ENCODE results near the gene PEX7.
"Not testable (repeated sequence)": the region's sequence is repeated elsewhere in the genome, so short reads cannot be mapped to it uniquely, and the experiment has no call there.

The PEX7 gene

DNA sequence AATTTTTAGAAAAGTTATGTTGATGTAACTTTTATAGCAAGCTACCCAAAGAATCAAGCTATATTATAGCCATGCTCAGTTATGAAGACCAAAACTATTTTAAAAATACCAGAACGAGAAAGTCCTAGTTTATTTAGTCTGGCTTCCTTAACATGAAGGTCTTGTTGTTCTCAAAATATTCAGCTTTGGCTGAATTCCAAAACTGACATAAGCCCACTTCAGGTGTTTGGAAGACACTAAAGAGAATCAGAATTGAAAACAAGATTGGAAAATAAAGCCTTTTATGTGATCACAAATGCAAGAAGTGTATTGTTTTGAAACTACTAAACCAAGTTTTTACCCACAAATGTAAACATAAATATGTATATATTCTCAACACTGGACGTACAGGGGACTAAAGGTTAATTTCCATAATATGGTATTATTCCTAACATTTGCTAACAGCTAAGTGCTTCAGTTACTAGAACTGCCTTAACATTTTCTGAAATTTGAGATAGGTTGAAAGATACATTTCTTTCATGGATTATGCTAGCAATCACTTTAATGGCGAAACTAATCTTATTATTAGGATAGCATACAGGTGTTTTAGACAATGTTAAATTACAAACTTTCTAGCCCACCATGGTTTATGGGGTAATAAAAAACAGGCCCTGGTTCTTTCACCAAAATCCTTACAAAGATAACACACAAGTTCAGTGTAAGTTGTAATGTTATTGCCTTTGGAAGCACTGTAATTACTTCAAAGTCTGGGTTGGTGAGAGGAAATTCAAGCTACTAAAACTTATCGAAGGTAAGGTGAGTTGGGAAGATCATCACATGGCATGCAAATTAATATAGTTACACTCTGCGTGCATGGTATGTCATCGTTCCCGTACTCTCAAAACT lies 31.7 kb upstream of the PEX7 start:
- in situ Hi-C loops (cut with HindIII; ENCODE audit: low sequenced_read_pairs): no loop called here

DNA sequence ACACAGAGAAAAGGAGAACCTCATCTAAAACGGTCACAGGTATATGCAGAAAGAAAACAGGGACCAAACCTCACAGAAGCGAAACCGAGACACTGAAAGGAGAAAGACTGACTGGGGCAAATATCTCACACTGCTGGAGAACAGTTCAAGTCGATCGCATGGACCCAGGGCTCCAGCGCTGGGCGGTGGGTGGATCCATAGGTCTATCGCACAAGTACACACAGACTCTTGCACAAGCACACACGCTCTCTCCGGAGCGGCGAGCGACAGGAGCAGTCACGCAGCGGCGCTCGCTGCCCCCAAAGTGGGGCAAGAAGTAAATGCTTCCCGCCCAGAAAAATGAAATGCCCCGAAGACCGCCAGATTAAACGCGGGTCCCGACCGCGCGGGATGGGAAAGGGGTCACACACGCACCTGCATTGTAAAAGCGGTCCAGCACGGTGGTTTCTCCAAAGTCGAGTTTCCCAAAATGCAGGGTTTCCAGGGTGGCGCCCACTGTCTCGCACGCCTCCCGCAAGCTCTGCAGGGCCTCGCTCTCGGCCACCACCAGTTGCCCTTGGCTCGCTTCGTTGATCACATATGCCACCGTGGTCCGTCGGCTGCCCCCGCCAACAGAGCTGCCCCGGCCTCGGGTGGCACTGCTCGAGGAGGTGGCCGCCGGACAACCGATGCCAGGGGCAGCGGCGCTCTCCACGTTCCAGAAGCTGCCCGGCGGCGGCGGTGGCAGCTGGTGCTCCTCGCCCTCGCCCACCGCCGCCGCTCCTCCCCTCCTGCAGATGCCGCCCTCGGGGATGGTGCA lies 30.9 kb upstream of the PEX7 start:
- in situ Hi-C loops (cut with HindIII; ENCODE audit: low sequenced_read_pairs): no loop called here

- in situ Hi-C loops (cut with HindIII; ENCODE audit: low sequenced_read_pairs): no loop called here
Observed at GRCh38 chr6:136792095-136792409, 30.3 kb upstream of the PEX7 start.

DNA sequence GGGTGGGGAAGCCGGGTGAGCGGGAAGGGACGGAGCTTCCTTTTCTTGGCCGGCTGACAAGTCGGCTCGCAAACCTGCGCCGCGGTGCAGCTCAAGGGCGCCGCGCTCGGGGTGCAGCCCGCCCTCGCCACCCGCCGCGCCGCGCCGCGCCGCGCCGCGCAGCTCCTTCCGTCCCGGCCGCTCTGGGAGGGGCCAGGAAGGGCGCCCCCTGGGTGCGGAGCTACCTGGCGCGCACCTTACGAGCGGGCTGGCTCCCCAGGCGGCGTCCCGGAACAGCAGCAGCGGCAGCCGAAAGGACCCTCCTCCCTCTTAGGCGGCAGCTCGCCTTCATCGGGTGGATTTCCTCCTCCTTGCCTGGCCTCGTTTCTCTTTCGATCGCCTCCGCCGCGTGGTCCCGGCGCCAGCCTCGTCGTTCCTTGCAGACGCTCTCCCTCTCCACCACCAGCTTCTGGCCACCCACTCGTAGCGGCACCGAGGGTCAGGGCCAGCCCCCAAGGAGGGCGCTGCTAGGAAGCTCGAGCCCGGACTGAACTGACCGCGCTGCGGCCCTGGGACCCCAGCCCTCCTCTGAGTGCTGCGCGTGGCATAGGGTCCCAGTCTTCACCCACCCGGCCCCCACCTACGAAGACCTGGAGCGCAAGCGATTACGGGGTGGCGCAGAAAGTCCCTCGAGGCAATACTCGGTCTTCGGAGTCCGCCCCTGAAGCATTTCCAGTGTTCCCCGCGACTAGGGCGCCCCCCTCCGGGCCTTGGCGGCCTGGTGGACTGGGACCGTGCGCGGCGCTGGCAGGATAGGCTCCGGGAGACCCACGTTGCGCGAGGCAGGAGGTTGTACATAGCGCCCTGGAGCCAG lies 29.8 kb upstream of the PEX7 start, which contains the start of gene MAP3K5:
Gene MAP3K5 (minus strand): TSS at position 68 of the 853 bp plus-strand sequence. CDS start 320 bp downstream, outside the sequence.
- in situ Hi-C loops (cut with HindIII; ENCODE audit: low sequenced_read_pairs): no loop called here

GRCh38 chr6:136793363-136793762 lies 29.0 kb upstream of the PEX7 start:
- in situ Hi-C loops (cut with HindIII; ENCODE audit: low sequenced_read_pairs): no loop called here

DNA sequence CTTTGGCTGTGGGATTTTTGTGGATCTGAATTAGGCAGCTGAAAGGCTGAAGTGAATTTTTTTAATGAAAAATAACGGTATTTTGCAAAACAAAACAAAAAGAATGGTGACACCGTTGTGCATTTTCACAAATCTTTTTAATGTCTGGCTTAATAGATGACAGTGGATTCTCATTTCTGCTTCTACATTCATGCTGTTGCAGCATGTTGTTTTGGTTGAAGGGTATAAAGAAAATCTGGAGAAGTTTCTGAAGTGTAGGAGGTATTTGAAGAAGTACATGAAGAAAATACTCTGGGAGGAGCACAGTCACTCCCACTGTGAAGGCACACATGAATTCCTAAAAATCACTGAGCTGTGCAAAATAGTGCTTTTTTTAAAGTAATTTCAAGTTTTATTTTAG lies 27.0 kb upstream of the PEX7 start:
- in situ Hi-C loops (cut with HindIII; ENCODE audit: low sequenced_read_pairs): no loop called here

GRCh38 chr6:136795996-136796395 lies 26.4 kb upstream of the PEX7 start:
- in situ Hi-C loops (cut with HindIII; ENCODE audit: low sequenced_read_pairs): no loop called here

- in situ Hi-C loops (cut with HindIII; ENCODE audit: low sequenced_read_pairs): no loop called here
Observed at GRCh38 chr6:136798044-136798443, 24.3 kb upstream of the PEX7 start.

- in situ Hi-C loops (cut with HindIII; ENCODE audit: low sequenced_read_pairs): no loop called here
Observed at GRCh38 chr6:136801581-136801980, 20.8 kb upstream of the PEX7 start.

GRCh38 chr6:136803608-136804007 lies 18.8 kb upstream of the PEX7 start:
- in situ Hi-C loops (cut with HindIII; ENCODE audit: low sequenced_read_pairs): no loop called here

- in situ Hi-C loops (cut with HindIII; ENCODE audit: low sequenced_read_pairs): no loop called here
Observed at GRCh38 chr6:136809091-136809860, 13.1 kb upstream of the PEX7 start.

- in situ Hi-C loops (cut with HindIII; ENCODE audit: low sequenced_read_pairs): no loop called here
Observed at GRCh38 chr6:136811272-136811671, 11.1 kb upstream of the PEX7 start.

- in situ Hi-C loops (cut with HindIII; ENCODE audit: low sequenced_read_pairs): no loop called here
Observed at GRCh38 chr6:136812174-136812573, 10.2 kb upstream of the PEX7 start.

- in situ Hi-C loops (cut with HindIII; ENCODE audit: low sequenced_read_pairs): not testable (repeated sequence)
Observed at GRCh38 chr6:136815608-136816007, 6.8 kb upstream of the PEX7 start.

DNA sequence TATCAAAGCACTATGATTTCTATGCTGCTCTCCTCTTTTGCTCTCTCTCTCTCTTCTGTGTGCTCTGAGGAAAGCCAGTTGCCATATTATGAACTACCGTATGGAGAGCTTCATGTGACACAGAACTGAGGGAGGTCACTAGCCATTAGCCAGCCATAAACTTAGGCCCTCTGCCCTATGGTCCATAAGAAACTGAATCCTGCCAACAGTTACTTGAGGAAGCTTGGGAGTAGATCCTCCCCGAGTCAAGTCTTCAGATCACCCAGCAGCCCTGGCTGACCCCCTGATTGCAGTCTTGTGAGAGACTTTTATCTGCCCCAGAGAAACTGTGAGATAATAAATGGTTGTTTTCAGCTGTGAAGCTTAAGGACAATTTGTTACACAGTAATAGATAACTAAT lies 5.7 kb upstream of the PEX7 start:
- in situ Hi-C loops (cut with HindIII; ENCODE audit: low sequenced_read_pairs): no loop called here

GRCh38 chr6:136820561-136820960 lies 1.8 kb upstream of the PEX7 start:
- in situ Hi-C loops (cut with HindIII; ENCODE audit: low sequenced_read_pairs): no loop called here

- in situ Hi-C loops (cut with HindIII; ENCODE audit: low sequenced_read_pairs): no loop called here
Observed at GRCh38 chr6:136822046-136822375, 381 bp upstream of the PEX7 start.

DNA sequence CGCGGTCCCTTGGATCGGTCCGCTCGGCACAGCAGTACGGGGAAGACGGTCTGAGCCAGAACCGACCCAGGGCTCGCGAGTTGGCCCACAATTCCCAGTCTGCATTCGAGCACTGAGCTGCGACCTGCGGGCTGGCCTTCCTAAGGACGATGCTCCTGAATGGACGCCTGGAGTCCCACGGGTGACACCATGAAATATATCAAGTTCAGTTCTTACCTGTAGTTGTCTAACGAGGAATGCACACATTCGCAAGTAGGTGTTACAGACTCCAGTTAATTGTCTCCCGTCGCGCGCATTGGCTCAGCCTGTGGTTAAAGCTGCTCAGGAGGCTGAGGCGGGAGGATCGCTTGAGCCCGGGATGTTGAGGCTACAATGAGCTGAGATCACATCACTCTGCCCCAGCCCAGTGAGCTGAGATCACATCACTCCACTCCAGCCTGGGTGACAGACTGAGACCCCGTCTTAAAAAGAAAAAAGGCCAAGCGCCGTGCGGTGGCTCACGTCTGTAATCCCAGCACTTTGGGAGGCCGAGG lies 802 bp downstream of the PEX7 start:
- in situ Hi-C loops (cut with HindIII; ENCODE audit: low sequenced_read_pairs): no loop called here

- in situ Hi-C loops (cut with HindIII; ENCODE audit: low sequenced_read_pairs): no loop called here
Observed at GRCh38 chr6:136826216-136826615, 3.8 kb downstream of the PEX7 start.

GRCh38 chr6:136831873-136832562 lies 9.6 kb downstream of the PEX7 start:
- in situ Hi-C loops (cut with HindIII; ENCODE audit: low sequenced_read_pairs): no loop called here

Data from endothelial cell of hepatic sinusoid (primary cell).